Effector memory CD8-positive, alpha-beta T cell (primary cell): ENCODE data around the gene COL4A6.
"Not testable (repeated sequence)": the region's sequence is repeated elsewhere in the genome, so short reads cannot be mapped to it uniquely, and the experiment has no call there.

Source experiments
- ATAC-seq: fragments of 150-1000 bp; cut with Tn5 transposase; replicated peaks from 2 replicates; pipeline ENCODE4 v1.10.0; 2021; ENCODE audit warnings: mild to moderate bottlenecking, moderate library complexity
- DNase-seq, 3 experiments: peaks; one replicate each; pipeline ENCODE4 v3.0.0; 2021
- H3K27ac Mint-ChIP-seq, 2 donors: one replicate each; pipeline ENCODE4 v1.8.0; 2022; ENCODE audit warnings: mild to moderate bottlenecking in 2 of 2, mixed read lengths in 2 of 2, moderate library complexity in 2 of 2
- H3K27me3 Mint-ChIP-seq, 2 donors: one replicate each; pipeline ENCODE4 v1.8.0; 2022; ENCODE audit warnings: mixed read lengths in 2 of 2
- H3K36me3 Mint-ChIP-seq: one replicate; pipeline ENCODE4 v1.8.0; 2022; ENCODE audit warnings: mild to moderate bottlenecking, moderate library complexity, mixed read lengths; ENCODE audit not compliant: insufficient read depth
- H3K4me1 Mint-ChIP-seq, 2 donors: one replicate each; pipeline ENCODE4 v1.8.0; 2022; ENCODE audit warnings: low read depth in 2 of 2, mixed read lengths in 2 of 2
- H3K4me3 Mint-ChIP-seq, 2 donors: one replicate each; pipeline ENCODE4 v1.8.0; 2022; ENCODE audit warnings: mild to moderate bottlenecking in 2 of 2, mixed read lengths in 2 of 2, moderate library complexity in 2 of 2
- H3K9me3 Mint-ChIP-seq, 2 donors: one replicate each; pipeline ENCODE4 v1.8.0; 2022; ENCODE audit warnings: mixed read lengths in 2 of 2

Gene COL4A6

GRCh38 chrX:108390976-108391717 lies 47.1 kb downstream of the COL4A6 start:
- not testable (repeated sequence) for ATAC-seq, H3K4me1 Mint-ChIP-seq, H3K4me3 Mint-ChIP-seq, H3K27ac Mint-ChIP-seq, H3K27me3 Mint-ChIP-seq, H3K36me3 Mint-ChIP-seq, DNase-seq
- H3K9me3 Mint-ChIP-seq, result peaks cover 5 to 12% of the 10 kb centered on the region in 2 donors

- H3K27me3 Mint-ChIP-seq, result no peaks in the 10 kb centered on the region
- H3K4me3 Mint-ChIP-seq, result no peak overlapping the region
- no peaks in the 10 kb centered on the region for H3K36me3 Mint-ChIP-seq
- H3K27ac Mint-ChIP-seq, result no peak overlapping the region
- ATAC-seq (no peak), DNase-seq (no peak)
- H3K9me3 Mint-ChIP-seq, result peaks cover 2 to 12% of the 10 kb centered on the region in 2 donors
- H3K4me1 Mint-ChIP-seq, result no peaks in the 10 kb centered on the region
Measured at GRCh38 chrX:108384783-108385182, 53.4 kb downstream of the COL4A6 start.

GRCh38 chrX:108380222-108380621 lies 58.0 kb downstream of the COL4A6 start:
- DNase-seq, result no peak
- Mint-ChIP-seq H3K9me3 (no peaks in the 10 kb centered on the region), H3K27ac (no peak overlapping the region), H3K4me1 (no peaks in the 10 kb centered on the region), H3K4me3 (no peak overlapping the region), H3K27me3 (no peaks in the 10 kb centered on the region), H3K36me3 (no peaks in the 10 kb centered on the region)
- no peak for ATAC-seq

GRCh38 chrX:108376821-108377220 lies 61.4 kb downstream of the COL4A6 start:
- H3K27me3 Mint-ChIP-seq, H3K9me3 Mint-ChIP-seq, H3K4me3 Mint-ChIP-seq, DNase-seq, ATAC-seq, H3K27ac Mint-ChIP-seq, H3K4me1 Mint-ChIP-seq, H3K36me3 Mint-ChIP-seq: not testable (repeated sequence)

GRCh38 chrX:108375591-108375990 lies 62.6 kb downstream of the COL4A6 start:
- H3K4me3 Mint-ChIP-seq, H3K4me1 Mint-ChIP-seq, H3K9me3 Mint-ChIP-seq, H3K36me3 Mint-ChIP-seq, H3K27ac Mint-ChIP-seq, DNase-seq, H3K27me3 Mint-ChIP-seq, ATAC-seq: not testable (repeated sequence)

- Mint-ChIP-seq H3K27ac (no peak overlapping the region), H3K4me1 (no peaks in the 10 kb centered on the region), H3K9me3 (no peaks in the 10 kb centered on the region), H3K27me3 (no peaks in the 10 kb centered on the region), H3K4me3 (no peak overlapping the region), H3K36me3 (no peaks in the 10 kb centered on the region)
- no peak for ATAC-seq
- no peak for DNase-seq
Measured at GRCh38 chrX:108366644-108367406, 71.4 kb downstream of the COL4A6 start.

- DNase-seq (no peak), ATAC-seq (no peak)
- no peaks in the 10 kb centered on the region for H3K36me3 Mint-ChIP-seq
- H3K27ac Mint-ChIP-seq, result no peak overlapping the region
- no peaks in the 10 kb centered on the region for H3K4me1 Mint-ChIP-seq
- peaks cover 0 to 2% of the 10 kb centered on the region in 2 donors for H3K9me3 Mint-ChIP-seq
- no peak overlapping the region for H3K4me3 Mint-ChIP-seq
- H3K27me3 Mint-ChIP-seq, result no peaks in the 10 kb centered on the region
Measured at GRCh38 chrX:108362026-108362425, 76.2 kb downstream of the COL4A6 start.

GRCh38 chrX:108361316-108361715 lies 76.9 kb downstream of the COL4A6 start:
- peaks cover 0 to 2% of the 10 kb centered on the region in 2 donors for H3K9me3 Mint-ChIP-seq
- DNase-seq (no peak), ATAC-seq (no peak)
- H3K27me3 Mint-ChIP-seq, result no peaks in the 10 kb centered on the region
- H3K4me1 Mint-ChIP-seq, result no peaks in the 10 kb centered on the region
- no peak overlapping the region for H3K4me3 Mint-ChIP-seq
- H3K36me3 Mint-ChIP-seq, result no peaks in the 10 kb centered on the region
- H3K27ac Mint-ChIP-seq, result no peak overlapping the region

GRCh38 chrX:108359806-108360602 lies 78.2 kb downstream of the COL4A6 start:
- Mint-ChIP-seq H3K4me1 (no peaks in the 10 kb centered on the region), H3K9me3 (peaks cover 0 to 2% of the 10 kb centered on the region in 2 donors), H3K36me3 (no peaks in the 10 kb centered on the region), H3K27me3 (no peaks in the 10 kb centered on the region), H3K27ac (no peak overlapping the region), H3K4me3 (no peak overlapping the region)
- no peak for ATAC-seq
- DNase-seq, result no peak

GRCh38 chrX:108353452-108353851 lies 84.8 kb downstream of the COL4A6 start:
- no peaks in the 10 kb centered on the region for H3K27me3 Mint-ChIP-seq
- ATAC-seq (no peak), DNase-seq (no peak)
- H3K27ac Mint-ChIP-seq, result no peak overlapping the region
- no peaks in the 10 kb centered on the region for H3K9me3 Mint-ChIP-seq
- H3K36me3 Mint-ChIP-seq, result no peaks in the 10 kb centered on the region
- no peak overlapping the region for H3K4me3 Mint-ChIP-seq
- no peaks in the 10 kb centered on the region for H3K4me1 Mint-ChIP-seq

GRCh38 chrX:108349210-108349609 lies 89.0 kb downstream of the COL4A6 start:
- no peaks in the 10 kb centered on the region for H3K36me3 Mint-ChIP-seq
- H3K27ac Mint-ChIP-seq, result no peak overlapping the region
- H3K9me3 Mint-ChIP-seq, result no peaks in the 10 kb centered on the region
- no peaks in the 10 kb centered on the region for H3K4me1 Mint-ChIP-seq
- ATAC-seq, result no peak
- no peak overlapping the region for H3K4me3 Mint-ChIP-seq
- no peaks in the 10 kb centered on the region for H3K27me3 Mint-ChIP-seq
- DNase-seq, result no peak

- H3K9me3 Mint-ChIP-seq, result no peaks in the 10 kb centered on the region
- H3K27ac Mint-ChIP-seq, result no peak overlapping the region
- H3K36me3 Mint-ChIP-seq, result no peaks in the 10 kb centered on the region
- H3K4me3 Mint-ChIP-seq, result no peak overlapping the region
- no peaks in the 10 kb centered on the region for H3K4me1 Mint-ChIP-seq
- no peaks in the 10 kb centered on the region for H3K27me3 Mint-ChIP-seq
- ATAC-seq (no peak), DNase-seq (no peak)
Measured at GRCh38 chrX:108348525-108348924, 89.7 kb downstream of the COL4A6 start.

GRCh38 chrX:108347800-108348199 lies 90.4 kb downstream of the COL4A6 start:
- no peaks in the 10 kb centered on the region for H3K36me3 Mint-ChIP-seq
- no peaks in the 10 kb centered on the region for H3K4me1 Mint-ChIP-seq
- H3K27me3 Mint-ChIP-seq, result no peaks in the 10 kb centered on the region
- H3K4me3 Mint-ChIP-seq, result no peak overlapping the region
- H3K9me3 Mint-ChIP-seq, result no peaks in the 10 kb centered on the region
- H3K27ac Mint-ChIP-seq, result no peak overlapping the region
- ATAC-seq, result no peak
- DNase-seq, result no peak
